ENCODE measurements around the gene P2RY8.

GRCh38 chrX:1502241-1502640, 34.7 kb downstream of the P2RY8 start:
- TF ChIP-seq ARNT (IDR thresholded peaks at IDR 0.05) (no peak), FOXK2 (IDR thresholded peaks at IDR 0.05) (no peak), TARDBP (IDR thresholded peaks at IDR 0.05) (no peak), BHLHE40 (IDR thresholded peaks at IDR 0.05; ENCODE audit: borderline replicate concordance) (no peak), SUZ12 (IDR thresholded peaks at IDR 0.05) (no peak), SP1 (IDR thresholded peaks at IDR 0.05) (no peak), FOXA1 (IDR thresholded peaks at IDR 0.05) (no peak), ELF4 (IDR thresholded peaks at IDR 0.05) (no peak), PKNOX1 (IDR thresholded peaks at IDR 0.05) (no peak), L3MBTL2 (conservative IDR thresholded peaks at IDR 0.05) (no peak)
